Fibroblast of skin of right quadriceps (primary cell): ENCODE measurements around the gene DENND1A.
"Not testable (repeated sequence)": the region's sequence is repeated elsewhere in the genome, so short reads cannot be mapped to it uniquely, and the experiment has no call there.

ENCODE experiments used
- DNase-seq: peaks from one replicate; pipeline ENCODE4 v3.0.0-alpha.2; 2013

The DENND1A gene

DNA sequence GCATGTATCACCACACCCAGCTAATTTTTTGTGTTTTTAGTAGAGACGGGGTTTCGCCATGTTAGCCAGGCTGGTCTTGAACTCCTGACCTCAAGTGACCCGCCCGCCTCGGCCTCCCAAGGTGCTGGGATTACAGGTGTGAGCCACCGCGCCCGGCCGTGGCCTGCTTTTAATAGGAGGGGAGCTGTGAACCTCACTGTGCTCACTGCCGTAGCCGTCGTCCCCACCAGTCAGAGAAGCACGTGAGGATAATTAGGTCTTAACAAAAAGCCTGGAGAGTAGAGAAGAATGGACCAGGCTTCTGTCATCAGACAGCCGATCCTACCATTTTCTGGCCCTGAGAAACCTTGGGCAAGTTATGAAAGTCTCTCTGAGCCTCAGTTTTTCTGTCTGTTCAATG is 531.0 kb downstream of the DENND1A start:
- DNase-seq: not testable (repeated sequence)

DNA sequence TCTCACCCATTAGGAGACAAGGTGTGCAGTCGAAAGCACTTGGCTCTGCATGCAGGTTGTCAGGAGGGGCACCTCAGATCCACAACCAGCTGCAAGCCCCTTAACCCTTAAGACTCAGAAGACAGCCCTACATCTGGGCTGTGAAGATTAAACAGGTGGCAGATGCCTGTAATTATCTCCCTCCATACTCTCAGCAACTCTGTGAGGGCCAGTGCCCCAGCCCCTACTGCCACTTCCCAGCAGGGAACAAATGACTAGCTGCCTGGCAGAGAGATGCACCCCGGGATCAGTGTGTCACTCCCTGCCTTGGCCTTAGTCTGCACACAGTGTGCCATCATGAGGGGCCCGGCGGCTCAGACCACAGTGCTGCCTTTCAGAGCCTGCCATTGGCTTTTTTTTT is 532.0 kb downstream of the DENND1A start:
- DNase-seq: no peak

DNA sequence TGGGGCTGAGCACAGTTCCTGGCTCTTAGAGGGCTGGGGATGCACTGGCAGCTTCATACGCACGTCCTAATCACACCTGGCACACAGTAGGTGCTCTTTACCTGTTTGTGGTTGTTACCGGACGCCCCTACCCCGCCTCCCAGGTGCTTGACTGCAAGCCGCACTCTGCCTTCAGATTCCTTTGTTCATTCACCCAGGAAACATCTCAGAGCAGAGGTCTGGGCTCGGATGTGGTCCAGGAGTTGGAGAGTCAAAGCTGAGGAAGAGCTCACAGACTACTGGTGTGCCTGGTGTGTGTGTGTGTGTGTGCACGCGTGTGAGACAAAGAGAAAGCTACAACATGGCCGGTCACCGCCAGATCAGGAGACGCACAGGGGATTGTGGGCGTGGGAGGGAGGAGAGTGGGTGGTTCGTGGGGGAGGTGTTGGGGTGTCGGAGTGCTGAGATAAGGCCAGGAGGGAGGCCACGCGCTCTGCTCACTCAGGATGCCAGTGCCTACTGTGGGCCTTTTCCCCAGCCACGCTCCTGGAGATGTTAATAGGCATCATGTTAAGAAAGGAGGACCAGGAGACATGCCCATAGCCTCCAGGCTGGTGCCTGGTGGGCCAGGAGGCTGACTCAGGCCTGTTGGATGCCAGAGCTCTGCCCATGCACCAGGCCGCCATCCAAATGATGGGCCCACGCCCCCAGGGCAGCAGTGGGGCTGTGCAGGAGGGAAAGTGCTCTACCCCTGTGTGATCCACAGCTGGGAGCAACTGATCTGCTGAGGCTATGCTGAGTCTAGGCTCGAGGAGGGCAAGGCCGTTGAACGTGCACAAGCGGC is 534.0 kb downstream of the DENND1A start:
- DNase-seq: no peak

DNA sequence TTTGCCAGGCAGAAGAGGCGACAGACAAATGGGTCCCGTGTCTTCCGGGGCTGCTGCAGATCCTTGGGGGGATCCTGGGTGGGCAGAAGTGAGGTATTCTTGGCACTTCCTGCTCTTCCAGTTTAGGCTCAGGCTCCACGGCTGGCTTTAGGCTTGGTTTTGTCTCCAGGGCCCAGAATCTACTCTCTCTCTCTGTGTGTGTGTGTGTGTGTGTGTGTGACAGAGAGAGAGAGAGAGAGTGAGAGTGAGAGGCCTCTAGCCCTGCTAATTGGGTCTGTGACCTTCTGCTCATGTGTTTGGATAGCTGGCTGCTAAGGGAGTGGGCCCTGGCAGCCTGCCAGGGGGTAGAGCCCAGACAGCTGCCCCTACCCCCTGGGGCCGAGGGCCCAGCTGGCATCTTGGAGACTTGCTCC is 534.6 kb downstream of the DENND1A start:
- DNase-seq: peak; percentile 21

DNA sequence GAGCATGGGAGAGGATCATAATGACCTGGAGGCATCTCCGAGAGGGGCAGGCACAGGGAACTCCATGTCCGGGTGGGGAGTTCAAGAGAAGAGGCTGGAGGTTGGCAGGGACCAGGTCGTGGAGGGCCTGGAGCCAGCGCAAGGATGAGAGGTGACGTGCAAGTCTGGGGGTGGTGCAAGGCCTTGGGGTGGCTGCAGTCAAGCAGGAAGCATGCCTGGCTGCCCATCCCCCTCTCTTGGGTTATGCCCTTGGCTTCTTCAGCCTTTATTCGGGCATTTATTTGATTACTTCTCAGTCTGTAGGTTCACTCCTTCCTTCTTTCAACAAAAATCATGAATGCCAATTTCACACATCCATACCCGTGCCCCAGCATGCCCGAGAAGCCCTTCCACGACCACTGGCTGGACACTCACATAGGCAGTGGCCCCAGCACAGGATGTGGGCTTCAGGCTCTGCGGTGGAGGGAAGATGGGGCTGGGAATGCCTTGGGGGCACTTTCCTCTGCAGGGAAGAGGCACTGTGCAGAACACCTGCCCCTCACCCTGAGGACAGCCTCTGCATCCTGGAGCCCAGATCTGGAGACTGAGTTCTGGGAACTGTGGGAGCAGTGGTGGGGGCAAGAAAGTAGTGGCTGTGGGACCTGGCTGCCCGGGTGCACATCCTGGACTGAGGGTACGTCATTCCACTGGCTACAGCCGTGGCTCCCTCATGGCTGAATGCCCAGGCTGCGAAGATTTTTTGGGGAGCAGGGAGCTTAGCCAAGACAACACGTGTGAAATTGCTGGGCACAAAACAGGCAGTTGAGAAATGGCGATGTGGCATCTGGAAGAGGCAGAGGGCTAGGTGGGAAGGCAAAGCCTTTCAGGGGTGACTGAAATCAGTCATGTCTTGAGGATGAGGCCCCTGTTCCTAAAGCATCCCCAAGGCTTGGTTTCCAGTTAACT is 535.4 kb downstream of the DENND1A start:
- DNase-seq: no peak

DNA sequence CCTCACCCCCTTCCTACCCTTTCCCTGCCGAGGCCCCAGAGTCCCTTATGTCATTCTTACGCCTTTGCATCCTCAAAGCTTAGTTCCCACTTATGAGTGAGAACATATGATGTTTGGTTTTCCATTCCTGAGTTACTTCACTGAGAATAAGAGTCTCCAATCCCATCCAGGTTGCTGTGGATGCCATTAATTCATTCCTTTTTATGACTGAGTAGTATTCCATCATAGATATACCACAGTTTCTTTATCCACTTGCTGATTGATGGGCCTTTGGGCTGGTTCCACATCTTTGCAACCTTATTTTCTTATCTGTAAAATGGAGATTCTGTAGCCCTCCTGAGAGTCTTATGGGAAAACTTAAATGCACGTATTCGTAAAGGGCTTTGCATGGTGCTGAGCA is 537.1 kb downstream of the DENND1A start:
- no peak for DNase-seq

DNA sequence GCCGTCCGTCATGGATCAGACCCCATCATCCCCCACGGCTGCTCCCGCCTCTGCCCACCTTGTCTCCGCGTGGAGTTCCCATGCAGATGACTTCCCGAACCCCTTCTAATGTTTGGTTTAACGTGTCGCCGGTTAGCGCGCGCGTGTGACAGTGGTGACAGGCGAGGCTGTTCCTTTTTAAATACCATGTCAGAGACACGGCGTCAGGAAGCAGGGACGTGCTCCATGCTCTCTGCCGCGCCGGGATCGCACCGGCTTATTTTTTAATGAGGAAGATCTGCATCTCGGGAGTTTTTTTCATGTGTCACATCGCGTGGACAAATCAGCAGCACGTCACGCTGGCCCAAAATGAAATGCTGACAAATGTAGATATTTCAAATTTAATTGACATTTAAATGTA is 538.0 kb downstream of the DENND1A start:
- DNase-seq: no peak

DNA sequence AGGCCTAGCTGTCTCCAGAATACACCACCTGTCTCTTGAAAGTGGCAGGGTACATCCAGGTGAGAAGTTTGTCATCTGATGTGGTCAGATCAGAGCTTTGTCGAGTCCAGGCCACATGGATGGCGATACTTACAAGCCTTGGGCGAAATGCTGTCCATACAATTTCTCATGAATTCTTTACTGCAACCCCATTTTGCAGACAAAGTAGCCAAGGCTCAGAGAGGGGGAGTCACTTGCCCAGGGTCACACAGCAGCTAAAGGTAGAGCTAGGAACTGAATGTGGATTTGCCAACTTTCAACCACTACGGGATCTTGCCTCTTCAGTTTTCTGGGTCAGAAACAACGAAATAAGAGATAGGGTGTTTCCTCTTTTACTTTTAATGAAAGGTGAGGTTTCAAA is 538.7 kb downstream of the DENND1A start:
- no peak for DNase-seq

DNA sequence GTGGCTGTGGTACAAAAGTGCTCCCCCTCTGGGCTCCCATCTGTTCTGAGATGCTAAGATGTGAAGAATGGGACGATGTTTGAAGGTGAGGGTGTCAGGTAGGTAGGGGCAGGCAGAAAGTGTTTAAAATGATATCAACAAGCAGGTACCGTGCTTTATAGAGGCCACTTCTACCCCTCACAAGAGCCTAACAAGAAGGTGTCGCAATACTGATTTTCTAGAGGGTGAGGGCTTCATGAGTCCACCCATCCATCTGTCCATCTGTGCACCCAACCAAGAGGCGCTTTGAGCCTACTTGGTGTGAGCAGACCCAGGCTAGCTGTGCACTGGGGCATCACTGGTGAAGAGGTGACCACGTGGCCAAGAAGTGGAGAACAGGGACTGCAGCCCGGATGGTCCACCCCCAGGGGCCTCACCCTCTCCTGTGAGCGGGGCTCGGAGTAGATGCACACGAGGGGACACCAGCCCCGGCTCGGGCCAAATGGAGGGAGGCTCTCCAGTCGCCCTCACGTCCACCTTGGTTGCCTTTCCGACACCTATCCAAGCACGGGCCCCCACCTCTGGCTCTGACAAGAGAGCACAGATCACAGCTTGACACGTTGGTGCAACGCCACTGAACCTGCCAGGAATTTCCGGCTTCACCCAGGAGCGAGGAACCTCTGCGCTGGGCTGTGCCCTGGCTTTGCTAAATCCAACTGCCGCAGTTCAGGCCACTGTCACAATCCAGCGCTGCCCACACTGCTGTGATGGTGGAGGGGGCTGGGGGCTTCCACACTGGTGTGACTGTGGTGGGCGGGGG is 539.4 kb downstream of the DENND1A start:
- no peak for DNase-seq

DNA sequence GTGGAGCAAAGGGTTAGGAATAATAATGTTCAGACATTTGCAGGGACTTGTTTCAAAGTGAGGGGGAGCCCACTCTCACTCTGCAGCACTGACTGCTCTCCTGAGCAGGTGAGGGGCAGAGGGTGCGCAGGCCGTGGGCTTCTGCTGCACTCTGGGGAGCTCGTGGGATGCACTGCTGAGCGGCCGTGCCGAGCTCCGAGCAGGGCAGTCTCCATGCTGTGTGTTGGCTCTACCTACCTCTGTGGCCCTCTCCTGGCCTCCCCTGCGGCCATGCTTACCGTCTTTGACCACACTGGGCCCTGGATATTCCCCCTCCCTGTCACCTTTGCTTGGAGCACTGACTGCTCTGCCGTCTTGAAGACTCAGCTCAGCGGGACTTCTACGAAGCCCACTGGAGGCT is 540.2 kb downstream of the DENND1A start:
- DNase-seq: no peak

DNA sequence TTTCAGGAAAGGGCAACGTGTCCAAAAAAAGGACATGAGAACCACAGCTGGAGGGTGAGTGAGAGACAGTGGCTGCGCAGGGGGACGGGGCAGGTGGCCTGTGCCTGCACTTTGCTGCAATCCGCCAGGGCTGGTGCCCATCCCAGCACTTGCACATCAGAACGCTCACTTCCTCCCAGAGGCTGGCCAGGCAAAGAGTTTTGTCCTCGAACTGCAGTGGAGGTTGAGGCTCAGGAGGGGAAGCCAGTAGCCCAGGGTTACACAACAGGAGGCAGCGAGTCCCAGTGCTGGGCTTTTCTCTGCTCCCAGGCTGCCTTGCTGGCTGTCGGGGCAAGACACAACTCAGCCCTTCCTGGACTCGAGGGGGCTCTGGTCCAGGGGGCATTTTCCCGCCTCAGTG is 540.9 kb downstream of the DENND1A start:
- DNase-seq: no peak

DNA sequence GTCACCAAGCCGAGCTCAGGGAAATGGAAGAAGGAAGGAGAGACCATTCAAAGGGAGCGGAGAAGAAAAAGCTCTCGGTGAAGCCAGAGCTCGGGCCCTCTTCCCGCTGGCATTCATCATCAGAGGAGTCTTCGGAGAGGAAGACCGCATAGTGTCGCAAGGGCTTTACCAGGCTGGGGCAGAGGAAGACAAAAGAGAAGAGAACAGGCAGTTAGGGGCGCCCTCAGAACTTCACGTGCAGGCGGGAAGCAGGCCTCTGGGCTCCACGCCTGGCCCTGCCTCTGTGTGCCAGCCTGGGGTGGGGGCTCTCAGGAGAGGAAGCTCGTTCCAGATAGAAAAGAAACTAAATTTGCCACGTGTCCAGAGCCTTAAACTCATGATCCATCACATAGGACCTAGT is 542.2 kb downstream of the DENND1A start:
- DNase-seq: no peak

DNA sequence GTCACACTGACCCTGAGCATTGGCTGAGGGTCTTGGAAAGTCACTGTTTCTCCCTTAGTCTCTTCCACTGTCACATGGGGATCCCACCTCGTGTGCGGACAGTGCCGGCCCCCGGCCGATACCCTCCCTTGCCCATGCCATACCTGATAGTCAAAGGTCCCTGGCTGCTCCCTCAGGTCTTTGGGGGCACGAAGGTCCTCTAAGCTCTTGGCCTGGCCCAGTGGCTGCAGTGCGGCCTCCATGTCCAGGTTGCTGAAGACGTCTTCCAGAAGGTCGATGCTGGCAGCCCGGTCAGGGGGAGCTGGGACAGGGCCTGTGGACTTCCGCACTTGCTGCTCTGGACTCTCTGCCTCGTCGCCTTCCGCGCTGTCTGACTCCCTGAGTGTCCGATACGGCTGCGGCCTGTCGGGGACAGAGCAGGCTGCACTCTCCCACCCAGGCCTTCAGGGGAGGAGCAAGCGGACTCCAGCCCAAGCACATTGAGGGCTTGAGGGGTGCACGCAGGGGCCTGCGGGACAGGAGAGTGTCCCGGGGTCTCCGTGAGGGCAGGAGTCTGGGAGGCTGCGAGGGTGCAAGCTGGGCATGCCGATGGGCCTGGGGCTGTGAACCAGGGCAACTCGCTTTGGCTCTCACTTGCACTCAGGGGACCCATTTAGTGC is 546.3 kb downstream of the DENND1A start:
- DNase-seq: no peak

DNA sequence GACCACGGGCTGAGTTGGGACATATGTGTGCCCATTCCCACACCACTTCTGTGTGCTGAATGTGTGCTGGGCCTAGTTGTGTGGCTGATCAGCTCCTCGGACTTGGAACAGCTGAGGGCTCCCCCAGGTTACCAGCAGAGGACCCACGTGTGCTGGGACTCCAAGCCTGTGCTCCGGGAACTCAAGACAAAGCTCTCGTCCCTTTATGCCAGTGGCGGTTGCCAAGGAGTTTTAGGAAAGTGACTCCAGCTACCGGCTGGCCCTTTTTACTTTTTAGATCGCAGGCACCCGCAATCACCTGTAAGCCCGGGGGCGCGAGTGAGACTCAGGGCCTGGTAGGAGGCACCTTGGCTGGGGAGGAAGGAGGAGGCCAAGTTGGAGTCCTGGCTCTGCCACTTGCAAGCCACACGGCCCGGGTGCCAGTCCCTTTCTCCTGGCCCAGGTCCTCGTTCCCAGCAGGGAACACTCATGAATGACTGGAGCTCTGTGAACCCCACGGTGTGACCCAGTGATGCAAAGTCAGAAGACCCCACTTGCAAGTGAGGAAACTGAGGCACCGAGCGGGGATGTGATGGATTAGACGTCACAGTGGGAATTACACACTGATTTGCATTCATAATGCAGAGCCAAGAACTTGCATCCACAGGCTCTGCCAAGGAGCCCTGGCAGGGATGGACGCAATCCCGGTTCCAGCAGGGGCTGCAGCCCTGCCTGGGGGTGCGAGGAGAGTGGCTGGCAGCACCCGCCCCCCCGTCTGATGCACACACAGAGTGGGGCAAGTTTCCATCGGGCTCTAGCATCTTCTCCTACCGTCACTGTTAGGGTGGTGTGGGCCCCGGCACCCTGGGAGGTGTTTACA is 547.0 kb downstream of the DENND1A start:
- no peak for DNase-seq

DNA sequence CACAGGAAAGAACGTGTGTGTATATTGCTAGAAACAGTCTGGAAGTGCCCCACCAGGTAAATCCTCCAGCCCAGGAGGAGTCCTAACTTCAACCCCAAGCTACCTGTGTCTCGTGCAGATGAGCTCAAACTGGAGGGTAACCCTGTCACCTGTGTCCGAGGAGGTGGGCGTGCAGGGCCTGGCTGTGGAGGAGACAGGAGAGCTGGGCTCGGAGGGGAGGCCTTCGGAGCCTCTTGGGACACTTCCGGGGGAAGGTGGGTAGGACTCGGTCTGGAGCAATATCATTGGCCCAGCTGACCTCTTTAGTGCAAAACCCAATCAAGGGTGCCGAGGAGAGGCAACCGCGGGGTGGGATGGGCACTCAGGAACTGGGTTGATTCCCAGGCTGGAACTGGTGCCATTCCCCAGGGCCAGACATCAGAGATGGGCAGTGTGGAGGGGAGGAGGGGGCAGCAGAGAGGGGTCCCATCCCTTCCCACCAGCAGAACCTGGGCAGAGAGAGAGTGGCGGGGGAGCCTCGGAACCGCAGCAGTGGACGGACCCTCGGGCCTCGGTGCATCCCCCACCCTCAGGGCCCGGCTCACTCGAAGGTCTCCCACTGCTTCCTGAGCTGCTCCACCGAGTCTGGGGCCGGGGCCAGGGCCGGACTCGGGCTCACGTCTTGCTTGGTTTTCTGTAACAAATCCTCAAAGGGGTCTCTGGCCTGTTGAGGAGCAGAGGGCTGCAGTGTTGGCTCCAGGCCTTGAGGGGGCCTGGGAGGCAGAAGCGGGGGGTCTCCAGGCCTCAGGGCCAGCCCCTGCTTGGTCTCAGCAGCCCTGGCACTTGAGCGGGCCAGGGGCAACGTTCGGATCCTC is 548.8 kb downstream of the DENND1A start:
- no peak for DNase-seq

DNA sequence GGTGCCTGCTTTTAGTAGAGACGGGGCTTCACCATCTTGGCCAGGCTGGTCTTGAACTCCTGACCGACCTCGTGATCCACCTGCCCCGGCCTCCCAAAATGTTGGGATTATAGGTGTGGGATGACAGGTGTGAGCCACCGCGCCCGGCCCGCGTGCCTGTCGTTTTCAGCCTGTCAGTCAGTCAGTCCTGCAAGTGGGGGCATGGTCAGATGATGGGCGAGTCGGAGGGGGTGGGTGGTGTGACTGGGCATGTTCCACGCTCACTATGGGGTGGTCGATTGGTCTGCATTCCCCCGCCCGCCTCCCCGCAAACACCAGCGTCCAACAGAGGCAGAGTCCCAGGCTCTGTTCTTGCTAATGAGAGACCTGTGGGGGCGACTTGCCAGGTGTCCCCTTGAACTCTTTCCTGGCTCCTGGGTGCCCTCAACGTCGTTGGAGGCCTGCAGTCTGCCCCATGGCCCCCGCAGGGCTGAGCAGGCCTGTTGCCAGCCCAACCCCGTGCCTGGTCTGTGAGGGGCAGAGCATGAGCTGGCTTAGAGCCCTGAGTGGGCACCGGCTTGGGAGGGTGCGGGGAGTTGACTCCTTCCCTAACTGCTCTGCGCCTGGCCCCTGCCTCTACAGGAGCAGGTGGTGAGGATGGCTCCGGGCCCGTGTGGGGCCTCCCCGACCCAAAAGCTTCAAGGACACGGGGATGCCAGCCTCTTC is 550.8 kb downstream of the DENND1A start:
- DNase-seq: no peak

DNA sequence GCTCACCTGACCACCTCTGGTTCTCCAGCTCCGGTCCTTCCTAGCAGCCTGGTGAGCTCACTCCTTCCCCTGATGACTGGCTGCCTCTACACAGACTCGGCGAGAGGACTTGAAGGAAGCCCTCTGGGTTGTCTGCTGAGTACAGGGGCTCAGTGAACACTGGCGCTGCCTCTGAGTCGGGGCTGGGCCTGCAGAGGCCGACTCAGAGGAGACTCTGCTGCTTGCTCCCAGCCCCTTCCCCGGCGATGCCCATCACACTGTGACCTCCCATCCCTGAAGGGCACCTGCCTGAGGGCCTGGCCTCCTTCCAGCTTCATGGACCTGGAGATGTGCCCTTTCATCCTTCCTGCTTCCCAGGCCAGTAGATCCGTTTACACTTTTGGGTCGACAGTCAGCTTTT is 551.9 kb downstream of the DENND1A start:
- no peak for DNase-seq

DNA sequence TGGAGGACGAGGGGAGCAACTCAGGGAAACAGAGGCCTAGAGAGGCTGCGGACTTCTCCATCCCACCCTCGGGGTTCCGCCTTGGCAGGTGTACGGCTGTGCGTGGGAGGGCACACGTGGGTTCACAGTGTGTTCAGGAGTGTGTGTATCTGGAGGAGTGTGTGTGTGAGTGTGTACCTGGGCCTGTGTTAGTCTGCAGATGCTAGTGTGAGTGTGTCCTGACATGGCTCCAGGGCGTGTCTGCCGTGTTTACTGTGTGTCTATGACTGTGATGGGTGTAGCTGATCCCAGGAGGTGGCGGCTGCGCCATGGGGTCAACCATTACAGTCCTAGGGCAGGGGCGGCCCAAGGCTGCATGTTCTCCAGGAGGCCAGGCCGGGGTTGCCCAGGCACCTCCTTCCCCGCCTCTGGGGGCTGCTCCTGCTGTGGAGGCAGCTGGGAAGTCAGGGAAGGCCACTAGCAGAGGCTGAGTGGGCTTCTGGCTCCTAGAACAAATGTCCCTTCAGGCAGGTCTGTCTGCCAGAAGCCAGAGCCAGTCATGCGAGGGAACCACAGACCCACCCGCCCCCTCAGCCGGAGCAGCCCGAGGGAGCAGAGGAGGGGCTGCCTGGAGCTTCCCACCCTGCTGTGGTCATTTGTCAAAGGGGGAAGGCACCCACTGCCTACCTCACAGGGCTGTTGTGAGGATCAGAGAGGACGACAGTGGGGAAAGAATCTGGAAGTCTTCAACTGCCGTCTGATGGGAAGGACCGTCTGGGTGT is 552.5 kb downstream of the DENND1A start:
- no peak for DNase-seq
